Neural cell (in vitro differentiated cells): ENCODE measurements around the gene TMEM245. TPM values are rescaled to one million over a fixed set of nuclear protein-coding genes. Genes with fewer than 3 reads are reported as not detected.

ENCODE experiments used
- H2AFZ ChIP-seq: fragments of 200-600, 300-800 bp; sonication (generic), shearing (Covaris generic); 2 replicates; pipeline ENCODE4 v1.6.0; 2014; ENCODE audit warnings: low read depth, mild to moderate bottlenecking, antibody characterized with exemption, low read length, moderate library complexity
- H3F3A ChIP-seq: fragments of 200-600 bp; shearing (Covaris generic); 2 replicates; pipeline ENCODE4 v1.6.1; 2016; ENCODE audit warnings: mild to moderate bottlenecking, moderate library complexity, mixed read lengths, antibody characterized with exemption, low read length; ENCODE audit not compliant: insufficient read depth, poor library complexity, severe bottlenecking
- H3K27ac ChIP-seq: fragments of 200-600, 300-800 bp; sonication (generic), shearing (Covaris generic); 2 replicates; pipeline ENCODE4 v1.5.1; 2014; ENCODE audit warnings: mild to moderate bottlenecking, low read length, moderate library complexity
- H3K27me3 ChIP-seq: fragments of 300-800, 200-600 bp; sonication (generic), shearing (Covaris generic); 2 replicates; pipeline ENCODE4 v1.6.0; 2014; ENCODE audit warnings: mild to moderate bottlenecking, low read depth, low read length, moderate library complexity; ENCODE audit not compliant: insufficient read depth
- H3K36me3 ChIP-seq: fragments of 300-800, 200-600 bp; sonication (generic), shearing (Covaris generic); 2 replicates; pipeline ENCODE4 v1.5.1; 2014; ENCODE audit warnings: mild to moderate bottlenecking, antibody characterized with exemption, low read length, moderate library complexity; ENCODE audit not compliant: insufficient read depth
- H3K4me2 ChIP-seq: fragments of 300-800, 200-600 bp; sonication (generic), shearing (Covaris generic); 2 replicates; pipeline ENCODE4 v1.6.0; 2014; ENCODE audit warnings: mild to moderate bottlenecking, low read length
- H3K4me3 ChIP-seq: fragments of 300-800, 200-600 bp; sonication (generic), shearing (Covaris generic); 2 replicates; pipeline ENCODE4 v1.5.1; 2014; ENCODE audit warnings: mild to moderate bottlenecking, low read length, moderate library complexity
- H3K79me2 ChIP-seq: fragments of 200-600 bp; shearing (Covaris generic); replicated peaks from 2 replicates; pipeline ENCODE4 v1.6.0; 2014; ENCODE audit warnings: mild to moderate bottlenecking, low read length, moderate library complexity; ENCODE audit not compliant: insufficient read depth
- H3K9ac ChIP-seq: fragments of 300-800, 200-600 bp; sonication (generic), shearing (Covaris generic); 2 replicates; pipeline ENCODE4 v1.6.1; 2016; ENCODE audit warnings: mild to moderate bottlenecking, low read length, mixed read lengths
- H3K9me2 ChIP-seq: fragments of 200-600 bp; shearing (Covaris generic); 2 replicates; pipeline ENCODE4 v1.6.1; 2016; ENCODE audit warnings: mild to moderate bottlenecking, low read length, mixed read lengths; ENCODE audit not compliant: insufficient read depth
- H3K9me3 ChIP-seq: fragments of 200-600, 300-800 bp; sonication (generic), shearing (Covaris generic); 2 replicates; pipeline ENCODE4 v1.6.1; 2016; ENCODE audit warnings: mild to moderate bottlenecking, mixed run types, low read length, moderate library complexity, mixed read lengths
- H4K20me1 ChIP-seq: fragments of 200-600 bp; shearing (Covaris generic); 2 replicates; pipeline ENCODE4 v1.6.1; 2016; ENCODE audit warnings: mild to moderate bottlenecking, mixed run types; ENCODE audit not compliant: insufficient read depth
- CTCF ChIP-seq: fragments of 450-650 bp; IDR thresholded peaks from 2 replicates; pipeline ENCODE4 v1.5.1; 2014; ENCODE audit warnings: antibody characterized with exemption, mild to moderate bottlenecking, moderate library complexity; ENCODE audit not compliant: poor library complexity, severe bottlenecking
- EP300 ChIP-seq: fragments of 450-650 bp; conservative IDR thresholded peaks from 2 replicates; pipeline ENCODE4 v1.6.1; 2014; ENCODE audit warnings: antibody characterized with exemption, mild to moderate bottlenecking, moderate library complexity; ENCODE audit not compliant: poor library complexity, severe bottlenecking
- EZH2 ChIP-seq: fragments of 200-600, 300-800 bp; shearing (Covaris generic), sonication (generic); IDR thresholded peaks from 2 replicates; pipeline ENCODE4 v1.6.1; 2014; ENCODE audit warnings: antibody characterized with exemption, low read length, borderline replicate concordance, mild to moderate bottlenecking; ENCODE audit not compliant: insufficient read depth, poor library complexity, severe bottlenecking
- MXI1 ChIP-seq: fragments of 450-650 bp; conservative IDR thresholded peaks from 2 replicates; pipeline ENCODE4 v1.6.1; 2014; ENCODE audit warnings: antibody characterized with exemption, mild to moderate bottlenecking; ENCODE audit not compliant: poor library complexity, severe bottlenecking
- POLR2AphosphoS5 ChIP-seq: IDR thresholded peaks from 2 replicates; pipeline ENCODE4 v1.6.1; 2012
- RAD21 ChIP-seq: fragments of 450-650 bp; conservative IDR thresholded peaks from 2 replicates; pipeline ENCODE4 v1.6.1; 2014; ENCODE audit warnings: antibody characterized with exemption, mild to moderate bottlenecking, moderate library complexity
- REST ChIP-seq: IDR thresholded peaks from 2 replicates; pipeline ENCODE4 v1.6.1; 2012; ENCODE audit warnings: borderline replicate concordance
- SMC3 ChIP-seq: fragments of 450-650 bp; conservative IDR thresholded peaks from 2 replicates; pipeline ENCODE4 v1.6.1; 2014; ENCODE audit warnings: antibody characterized with exemption, mild to moderate bottlenecking, moderate library complexity; ENCODE audit not compliant: poor library complexity
- TAF1 ChIP-seq: IDR thresholded peaks from 2 replicates; pipeline ENCODE4 v1.6.1; 2012; ENCODE audit warnings: low read depth
- polyA plus RNA-seq: library from polyadenylated mRNA; depleted of rRNA; stranded (reverse); fragments of >200 nt; gene quantifications from 2 replicates; pipeline ENCODE4 v1.2.3, GENCODE V29; 2014

TMEM245 gene
- polyA plus RNA-seq, 1 donor from 2014 or later = 32.1 TPM

- no peak overlapping the region for H3K9ac ChIP-seq
- no peaks in the 10 kb centered on the region for H3F3A ChIP-seq
These were observed 102.3 kb downstream of the TMEM245 start for GRCh38 chr9:109017493-109017892.

GRCh38 chr9:109017061-109017460 is 102.7 kb downstream of the TMEM245 start:
- Histone ChIP-seq H3K4me2 (no peak overlapping the region), H3K36me3 (peaks cover 4% of the 10 kb centered on the region), H3K9me2 (no peaks in the 10 kb centered on the region), H3K4me3 (no peak overlapping the region), H3K9ac (no peak overlapping the region), H4K20me1 (no peaks in the 10 kb centered on the region), H3F3A (no peaks in the 10 kb centered on the region), H2AFZ (no peak overlapping the region), H3K79me2 (no peaks in the 10 kb centered on the region), H3K27ac (no peak overlapping the region), H3K9me3 (no peaks in the 10 kb centered on the region), H3K27me3 (no peaks in the 10 kb centered on the region)
- TF ChIP-seq RAD21 = no peak
- TF ChIP-seq SMC3 = no peak
- TF ChIP-seq EZH2 = no peak
- TF ChIP-seq EP300 = no peak
- no peak for TF ChIP-seq REST
- TF ChIP-seq POLR2AphosphoS5 = no peak

More at GRCh38 chr9:109017493-109017892, 102.3 kb downstream of the TMEM245 start:
- no peak overlapping the region for H3K4me2 ChIP-seq
- no peaks in the 10 kb centered on the region for H3K27me3 ChIP-seq
- H2AFZ ChIP-seq = no peak overlapping the region
- no peaks in the 10 kb centered on the region for H3K9me3 ChIP-seq
- H3K36me3 ChIP-seq = peaks cover 4% of the 10 kb centered on the region
- no peaks in the 10 kb centered on the region for H3K79me2 ChIP-seq
- H3K4me3 ChIP-seq = no peak overlapping the region
- H3K27ac ChIP-seq = no peak overlapping the region
- no peaks in the 10 kb centered on the region for H3K9me2 ChIP-seq
- no peak for TF ChIP-seq CTCF
- no peak for TF ChIP-seq EZH2
- TF ChIP-seq POLR2AphosphoS5 = no peak
- TF ChIP-seq SMC3 = no peak
- no peak for TF ChIP-seq RAD21
- no peak for TF ChIP-seq TAF1
- no peak for TF ChIP-seq REST
- TF ChIP-seq MXI1 = no peak
- TF ChIP-seq EP300 = no peak
- no peaks in the 10 kb centered on the region for H4K20me1 ChIP-seq
